Immature natural killer cell (primary cell): ENCODE data around the gene CD177. TPM values are rescaled to one million over a fixed set of nuclear protein-coding genes. Genes with fewer than 3 reads are reported as not detected.

Experiments
- DNase-seq, 3 donors: peaks; one replicate each; pipeline ENCODE4 v3.0.0; 2022; ENCODE audit warnings: mixed read lengths in 1 of 3
- H3K27ac Mint-ChIP-seq, 6 donors: one replicate each; pipeline ENCODE4 v1.8.0; 2020; ENCODE audit warnings: mixed read lengths in 6 of 6, mild to moderate bottlenecking in 5 of 6, inconsistent platforms in 4 of 6, moderate library complexity in 3 of 6
- H3K27me3 Mint-ChIP-seq, 3 donors: one replicate each; pipeline ENCODE4 v1.8.0; 2020 to 2021; ENCODE audit warnings: low read depth in 3 of 3, mild to moderate bottlenecking in 3 of 3, mixed read lengths in 3 of 3, moderate library complexity in 3 of 3, inconsistent platforms in 1 of 3
- H3K36me3 Mint-ChIP-seq, 3 donors: one replicate each; pipeline ENCODE4 v1.8.0; 2020; ENCODE audit warnings: mixed read lengths in 3 of 3, inconsistent platforms in 2 of 3, mild to moderate bottlenecking in 2 of 3
- H3K4me1 Mint-ChIP-seq, 2 donors: one replicate each; pipeline ENCODE4 v1.8.0; 2020; ENCODE audit warnings: inconsistent platforms in 2 of 2, mild to moderate bottlenecking in 2 of 2, mixed read lengths in 2 of 2, moderate library complexity in 1 of 2
- H3K4me3 Mint-ChIP-seq, 5 donors: one replicate each; pipeline ENCODE4 v1.8.0; 2020; ENCODE audit warnings: mild to moderate bottlenecking in 5 of 5, mixed read lengths in 5 of 5, inconsistent platforms in 3 of 5, moderate library complexity in 3 of 5
- H3K9me3 Mint-ChIP-seq, 6 donors: one replicate each; pipeline ENCODE4 v1.8.0; 2020; ENCODE audit warnings: mild to moderate bottlenecking in 6 of 6, mixed read lengths in 6 of 6, inconsistent platforms in 4 of 6, moderate library complexity in 3 of 6
- polyA plus RNA-seq, 3 donors: library from polyadenylated mRNA; unstranded; fragments of 300-500 nt; fragmentation: Illumina TruSeq; gene quantifications; one replicate each; pipeline ENCODE4 v1.2.3, GENCODE V29; 2021

CD177 gene
- polyA plus RNA-seq = not detected

GRCh38 chr19:43353606-43354304, at the start of gene CD177:
CD177 (plus strand) TSS chr19:43353686; CDS start chr19:43353715, 29 bp downstream.
- Mint-ChIP-seq H3K27me3 (peaks cover 2 to 6% (median 6%) of the 10 kb centered on the region in 3 donors), H3K4me3 (no peak within 1 kb of the TSS), H3K4me1 (no peaks in the 10 kb centered on the region), H3K36me3 (no peaks in the 10 kb centered on the region), H3K27ac (no peak within 1 kb of the TSS), H3K9me3 (no peaks in the 10 kb centered on the region)
- no peak for DNase-seq

- H3K4me3 Mint-ChIP-seq = no peak overlapping the region
- H3K27ac Mint-ChIP-seq = no peak overlapping the region
- no peaks in the 10 kb centered on the region for H3K36me3 Mint-ChIP-seq
- no peak for DNase-seq
- H3K27me3 Mint-ChIP-seq = peaks cover 2 to 12% (median 5%) of the 10 kb centered on the region in 3 donors
- H3K9me3 Mint-ChIP-seq = peaks cover 0 to 2% (median 0%) of the 10 kb centered on the region in 6 donors
- H3K4me1 Mint-ChIP-seq = no peaks in the 10 kb centered on the region
Measured at GRCh38 chr19:43305642-43306041, 47.8 kb upstream of the CD177 start.

GRCh38 chr19:43306097-43306496, 47.4 kb upstream of the CD177 start:
- no peaks in the 10 kb centered on the region for H3K4me1 Mint-ChIP-seq
- no peaks in the 10 kb centered on the region for H3K36me3 Mint-ChIP-seq
- H3K27me3 Mint-ChIP-seq = peaks cover 3 to 12% (median 5%) of the 10 kb centered on the region in 3 donors
- no peak for DNase-seq
- H3K4me3 Mint-ChIP-seq = no peak overlapping the region
- H3K9me3 Mint-ChIP-seq = peaks cover 0 to 2% (median 0%) of the 10 kb centered on the region in 6 donors
- H3K27ac Mint-ChIP-seq = no peak overlapping the region

GRCh38 chr19:43308244-43308815, 45.2 kb upstream of the CD177 start:
- no peak overlapping the region for H3K27ac Mint-ChIP-seq
- no peak overlapping the region for H3K4me3 Mint-ChIP-seq
- H3K9me3 Mint-ChIP-seq = peaks cover 0 to 2% (median 0%) of the 10 kb centered on the region in 6 donors
- peaks cover 3 to 12% (median 5%) of the 10 kb centered on the region in 3 donors for H3K27me3 Mint-ChIP-seq
- DNase-seq = no peak
- H3K36me3 Mint-ChIP-seq = no peaks in the 10 kb centered on the region
- no peaks in the 10 kb centered on the region for H3K4me1 Mint-ChIP-seq

GRCh38 chr19:43309466-43309865, 44.0 kb upstream of the CD177 start:
- no peaks in the 10 kb centered on the region for H3K4me1 Mint-ChIP-seq

GRCh38 chr19:43310221-43310620, 43.3 kb upstream of the CD177 start:
- DNase-seq = no peak
- Mint-ChIP-seq H3K4me1 (no peaks in the 10 kb centered on the region), H3K9me3 (peaks cover 0 to 2% (median 0%) of the 10 kb centered on the region in 6 donors), H3K4me3 (no peak overlapping the region), H3K36me3 (no peaks in the 10 kb centered on the region), H3K27me3 (peaks cover 2 to 9% (median 8%) of the 10 kb centered on the region in 3 donors), H3K27ac (no peak overlapping the region)

More at GRCh38 chr19:43309466-43309865, 44.0 kb upstream of the CD177 start:
- peaks cover 0 to 2% (median 0%) of the 10 kb centered on the region in 6 donors for H3K9me3 Mint-ChIP-seq
- no peaks in the 10 kb centered on the region for H3K36me3 Mint-ChIP-seq
- no peak overlapping the region for H3K27ac Mint-ChIP-seq
- H3K4me3 Mint-ChIP-seq = no peak overlapping the region
- H3K27me3 Mint-ChIP-seq = peaks cover 2 to 9% (median 5%) of the 10 kb centered on the region in 3 donors
- no peak for DNase-seq

GRCh38 chr19:43311256-43311655, 42.2 kb upstream of the CD177 start:
- DNase-seq = no peak
- Mint-ChIP-seq H3K4me1 (no peaks in the 10 kb centered on the region), H3K9me3 (peaks cover 0 to 2% (median 0%) of the 10 kb centered on the region in 6 donors), H3K36me3 (no peaks in the 10 kb centered on the region), H3K4me3 (no peak overlapping the region), H3K27me3 (peaks cover 0 to 9% (median 8%) of the 10 kb centered on the region in 3 donors), H3K27ac (no peak overlapping the region)

- peaks cover 0 to 12% (median 9%) of the 10 kb centered on the region in 3 donors for H3K27me3 Mint-ChIP-seq
- H3K27ac Mint-ChIP-seq = no peak overlapping the region
- H3K4me3 Mint-ChIP-seq = no peak overlapping the region
- no peaks in the 10 kb centered on the region for H3K36me3 Mint-ChIP-seq
- no peaks in the 10 kb centered on the region for H3K4me1 Mint-ChIP-seq
- DNase-seq = no peak
- peaks cover 0 to 2% (median 0%) of the 10 kb centered on the region in 6 donors for H3K9me3 Mint-ChIP-seq
Measured at GRCh38 chr19:43311706-43312105, 41.8 kb upstream of the CD177 start.

- DNase-seq = no peak
- H3K27me3 Mint-ChIP-seq = peaks cover 0 to 9% (median 9%) of the 10 kb centered on the region in 3 donors
- no peaks in the 10 kb centered on the region for H3K9me3 Mint-ChIP-seq
- no peaks in the 10 kb centered on the region for H3K4me1 Mint-ChIP-seq
- no peaks in the 10 kb centered on the region for H3K36me3 Mint-ChIP-seq
- H3K4me3 Mint-ChIP-seq = no peak overlapping the region
- H3K27ac Mint-ChIP-seq = no peak overlapping the region
Measured at GRCh38 chr19:43313711-43314495, 39.6 kb upstream of the CD177 start.

GRCh38 chr19:43315851-43316250, 37.6 kb upstream of the CD177 start:
- Mint-ChIP-seq H3K4me3 (no peak overlapping the region), H3K4me1 (no peaks in the 10 kb centered on the region), H3K9me3 (no peaks in the 10 kb centered on the region), H3K36me3 (no peaks in the 10 kb centered on the region), H3K27ac (no peak overlapping the region), H3K27me3 (peaks cover 0 to 7% (median 6%) of the 10 kb centered on the region in 3 donors)
- DNase-seq = no peak

GRCh38 chr19:43316591-43317319, 36.7 kb upstream of the CD177 start:
- Mint-ChIP-seq H3K9me3 (no peaks in the 10 kb centered on the region), H3K36me3 (no peaks in the 10 kb centered on the region), H3K4me1 (no peaks in the 10 kb centered on the region), H3K27ac (no peak overlapping the region), H3K4me3 (no peak overlapping the region), H3K27me3 (peaks cover 0 to 7% (median 4%) of the 10 kb centered on the region in 3 donors)
- DNase-seq = no peak

GRCh38 chr19:43318203-43318602, 35.3 kb upstream of the CD177 start:
- Mint-ChIP-seq H3K36me3 (no peaks in the 10 kb centered on the region), H3K27ac (no peak overlapping the region), H3K4me1 (no peaks in the 10 kb centered on the region), H3K4me3 (no peak overlapping the region), H3K9me3 (no peaks in the 10 kb centered on the region), H3K27me3 (peaks cover 0 to 7% (median 4%) of the 10 kb centered on the region in 3 donors)
- no peak for DNase-seq

- DNase-seq = no peak
Measured at GRCh38 chr19:43318796-43319314, 34.6 kb upstream of the CD177 start.

More at GRCh38 chr19:43318796-43319314, 34.6 kb upstream of the CD177 start:
- Mint-ChIP-seq H3K27me3 (peaks cover 0 to 7% (median 4%) of the 10 kb centered on the region in 3 donors), H3K4me1 (no peaks in the 10 kb centered on the region), H3K9me3 (no peaks in the 10 kb centered on the region), H3K27ac (no peak overlapping the region), H3K4me3 (no peak overlapping the region), H3K36me3 (no peaks in the 10 kb centered on the region)
